ENCODE data around the gene MRTFA. TPM values are rescaled to one million over a fixed set of nuclear protein-coding genes. Genes with fewer than 3 reads are reported as not detected.

Gene MRTFA
- total RNA-seq, 4 donors from 2014 or later: 59.7 to 163 (median 111) TPM

GRCh38 chr22:40529821-40530220 is 106.7 kb downstream of the MRTFA start:
- TF ChIP-seq, protein P1, sequence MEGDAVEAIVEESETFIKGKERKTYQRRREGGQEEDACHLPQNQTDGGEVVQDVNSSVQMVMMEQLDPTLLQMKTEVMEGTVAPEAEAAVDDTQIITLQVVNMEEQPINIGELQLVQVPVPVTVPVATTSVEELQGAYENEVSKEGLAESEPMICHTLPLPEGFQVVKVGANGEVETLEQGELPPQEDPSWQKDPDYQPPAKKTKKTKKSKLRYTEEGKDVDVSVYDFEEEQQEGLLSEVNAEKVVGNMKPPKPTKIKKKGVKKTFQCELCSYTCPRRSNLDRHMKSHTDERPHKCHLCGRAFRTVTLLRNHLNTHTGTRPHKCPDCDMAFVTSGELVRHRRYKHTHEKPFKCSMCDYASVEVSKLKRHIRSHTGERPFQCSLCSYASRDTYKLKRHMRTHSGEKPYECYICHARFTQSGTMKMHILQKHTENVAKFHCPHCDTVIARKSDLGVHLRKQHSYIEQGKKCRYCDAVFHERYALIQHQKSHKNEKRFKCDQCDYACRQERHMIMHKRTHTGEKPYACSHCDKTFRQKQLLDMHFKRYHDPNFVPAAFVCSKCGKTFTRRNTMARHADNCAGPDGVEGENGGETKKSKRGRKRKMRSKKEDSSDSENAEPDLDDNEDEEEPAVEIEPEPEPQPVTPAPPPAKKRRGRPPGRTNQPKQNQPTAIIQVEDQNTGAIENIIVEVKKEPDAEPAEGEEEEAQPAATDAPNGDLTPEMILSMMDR (IDR thresholded peaks at IDR 0.05): no peak
- no peak for TF ChIP-seq POLR2A (IDR thresholded peaks at IDR 0.05)
- intact Hi-C loops (cut with DNase I; ENCODE audit: low total_unique reads): loop anchor here (10.0 kb wide), 1 partner anchor 55 kb away; no protein-coding TSS in a partner anchor
- H3K4me3 ChIP-seq (ENCODE audit: low read depth, poor library complexity, severe bottlenecking): no peak overlapping the region
- WGBS, 2 donors: 55 to 71% methylated on average over 1 of the region's 1 CpG
- DNase-seq (ENCODE audit: low spot score in 2 of 2): no peak

DNA sequence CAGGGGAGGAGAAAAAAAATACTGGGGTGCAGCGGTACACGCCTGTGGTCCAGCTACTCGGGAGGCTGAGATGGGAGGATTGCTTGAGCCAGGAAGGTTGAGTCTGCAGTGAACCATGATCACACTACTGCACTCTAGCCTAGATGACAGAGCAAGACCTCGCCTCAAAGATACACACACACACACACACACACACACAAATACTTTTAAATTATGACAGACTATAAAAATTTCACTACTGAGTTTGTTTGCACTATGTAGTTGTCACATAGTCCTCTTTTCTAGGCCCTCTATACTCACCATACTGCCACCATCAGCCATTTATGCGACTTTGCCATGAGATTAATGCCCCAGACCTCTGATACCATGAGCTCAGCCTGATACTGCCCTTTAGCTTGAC is 109.6 kb downstream of the MRTFA start:
- TF ChIP-seq, protein P1 (IDR thresholded peaks at IDR 0.05): no peak
- no peak for TF ChIP-seq POLR2A (IDR thresholded peaks at IDR 0.05)
- intact Hi-C loops (cut with DNase I; ENCODE audit: low total_unique reads): loop anchor here (10.0 kb wide), 1 partner anchor 58 kb away; no protein-coding TSS in a partner anchor
- DNase-seq (ENCODE audit: low spot score in 2 of 2): no peak
- 92 to 96% methylated on average over 5 of the region's 5 CpGs for WGBS, 2 donors
- no peak overlapping the region for H3K4me3 ChIP-seq (ENCODE audit: low read depth, poor library complexity, severe bottlenecking)

GRCh38 chr22:40525250-40525884 is 111.2 kb downstream of the MRTFA start:
- TF ChIP-seq POLR2A (IDR thresholded peaks at IDR 0.05): no peak
- TF ChIP-seq, protein P1 (IDR thresholded peaks at IDR 0.05): peak in 1 of 3 donors; percentile 25
- no peak overlapping the region for H3K4me3 ChIP-seq (ENCODE audit: low read depth, poor library complexity, severe bottlenecking)
- no peak for DNase-seq (ENCODE audit: low spot score in 2 of 2)
- intact Hi-C loops (cut with DNase I; ENCODE audit: low total_unique reads): loop anchor here (10.0 kb wide), 1 partner anchor 59 kb away; no protein-coding TSS in a partner anchor
- 44 to 50% methylated on average over 6 of the region's 6 CpGs for WGBS, 2 donors

DNA sequence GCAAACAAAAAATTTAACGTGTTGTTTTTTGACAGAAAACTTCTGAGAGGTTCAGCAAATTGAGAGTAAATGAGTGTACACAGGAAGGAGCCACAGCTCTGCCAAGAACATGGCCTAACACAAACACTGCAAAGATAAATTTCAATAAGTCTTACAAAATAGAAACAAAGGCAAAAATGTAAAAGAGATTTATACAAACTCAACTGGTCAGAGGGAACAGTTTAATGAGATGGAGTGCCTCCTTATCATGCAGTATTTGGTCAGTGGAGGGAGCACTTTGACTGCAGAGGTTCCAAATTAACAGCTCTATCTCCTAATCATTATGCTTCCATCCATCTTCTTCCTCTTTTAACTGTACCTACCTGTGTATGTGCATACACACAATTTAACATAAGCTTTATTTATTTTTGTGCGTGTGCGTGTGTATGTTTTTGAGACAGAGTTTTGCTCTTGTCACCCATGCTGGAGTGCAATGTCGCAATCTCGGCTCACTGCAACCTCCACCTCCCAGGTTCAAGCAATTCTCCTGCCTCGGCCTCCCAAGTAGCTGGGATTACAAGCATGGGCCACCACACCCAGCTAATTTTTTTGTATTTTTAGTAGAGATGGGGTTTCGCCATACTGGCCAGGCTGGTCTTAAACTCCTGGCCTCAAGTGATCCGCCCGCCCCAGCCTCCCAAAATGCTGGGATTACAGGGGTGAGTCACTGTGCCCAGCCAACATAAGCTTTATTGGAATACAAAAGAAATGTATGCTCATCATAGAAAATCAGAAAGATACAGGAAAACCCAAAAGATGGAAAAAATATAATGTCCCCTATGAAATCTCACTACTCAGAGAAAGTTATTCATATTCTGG is 111.9 kb downstream of the MRTFA start:
- 89 to 91% methylated on average over 9 of the region's 9 CpGs for WGBS, 2 donors
- DNase-seq (ENCODE audit: low spot score in 2 of 2): no peak
- TF ChIP-seq, protein P1 (IDR thresholded peaks at IDR 0.05): no peak
- no peak for TF ChIP-seq POLR2A (IDR thresholded peaks at IDR 0.05)
- intact Hi-C loops (cut with DNase I; ENCODE audit: low total_unique reads): loop anchor here (10.0 kb wide), 1 partner anchor 60 kb away; no protein-coding TSS in a partner anchor
- H3K4me3 ChIP-seq (ENCODE audit: low read depth, poor library complexity, severe bottlenecking): no peak overlapping the region

DNA sequence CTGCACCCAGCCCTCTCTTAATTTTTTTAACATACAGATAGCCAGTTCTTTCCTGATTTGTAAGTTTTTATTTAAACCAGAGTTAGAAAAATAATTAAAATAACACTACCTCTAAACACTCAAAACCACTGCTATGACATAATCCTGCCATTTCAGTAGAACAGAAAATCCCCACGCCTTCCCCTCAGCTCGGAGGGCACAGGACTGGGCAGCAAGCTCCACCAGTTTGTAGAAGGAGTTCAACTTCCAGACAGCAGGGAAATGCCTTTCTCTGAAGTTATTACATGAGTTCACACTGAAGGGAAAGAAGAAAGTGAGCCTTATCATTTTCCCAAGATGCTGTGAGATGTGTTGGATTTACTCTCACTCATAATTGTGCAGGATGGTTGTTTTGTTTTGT is 114.4 kb downstream of the MRTFA start:
- no peak overlapping the region for H3K4me3 ChIP-seq (ENCODE audit: low read depth, poor library complexity, severe bottlenecking)
- no peak for DNase-seq (ENCODE audit: low spot score in 2 of 2)
- WGBS, 2 donors: 93 to 95% methylated on average over 2 of the region's 2 CpGs
- intact Hi-C loops (cut with DNase I; ENCODE audit: low total_unique reads): loop anchor here (10.0 kb wide), 1 partner anchor 63 kb away; no protein-coding TSS in a partner anchor
- TF ChIP-seq, protein P1 (IDR thresholded peaks at IDR 0.05): no peak
- no peak for TF ChIP-seq POLR2A (IDR thresholded peaks at IDR 0.05)

All from lower leg skin (tissue), 4 donors.